Activated T-helper 2 cell treated with anti-CD3 and anti-CD28 coated beads, Interferon-gamma antibody, Interleukin-2, Interleukin-4, amounts not matched to agents 10 μg/mL and 5 μg/mL and 100 μg/mL, durations not matched to agents 14 hours and 24 hours and 36 hours (primary cell): ENCODE data around the gene FAN1. TPM values are rescaled to one million over a fixed set of nuclear protein-coding genes. Genes with fewer than 3 reads are reported as not detected.

Experiments used
- DNase-seq: peaks from one replicate; pipeline ENCODE4 v3.0.0; 2021; ENCODE audit warnings: low spot score
- H3K27ac Mint-ChIP-seq: one replicate; pipeline ENCODE4 v1.8.0; 2021; ENCODE audit warnings: mixed read lengths
- H3K27me3 Mint-ChIP-seq: one replicate; pipeline ENCODE4 v1.8.0; 2021; ENCODE audit warnings: low read depth, mixed read lengths
- H3K36me3 Mint-ChIP-seq: one replicate; pipeline ENCODE4 v1.8.0; 2021; ENCODE audit warnings: low read depth, mixed read lengths
- H3K4me1 Mint-ChIP-seq: one replicate; pipeline ENCODE4 v1.8.0; 2021; ENCODE audit warnings: low read depth, mixed read lengths
- H3K4me3 Mint-ChIP-seq: one replicate; pipeline ENCODE4 v1.8.0; 2021; ENCODE audit warnings: low read depth, mild to moderate bottlenecking, moderate library complexity, mixed read lengths
- H3K9me3 Mint-ChIP-seq: one replicate; pipeline ENCODE4 v1.8.0; 2021; ENCODE audit warnings: mixed read lengths
- intact Hi-C: fragments of 100-400 bp; cut with micrococcal nuclease; formaldehyde crosslinking; loops from one replicate; pipeline ENCODE4 v1.15.1; 2023
- total RNA-seq: library from RNA; stranded (reverse); gene quantifications from 2 replicates; pipeline ENCODE4 v1.2.3, GENCODE V29; 2022

FAN1 gene
- total RNA-seq, 1 donor from 2014 or later, result 20.9 TPM

GRCh38 chr15:30979457-30979856 is 75.7 kb downstream of the FAN1 start:
- Mint-ChIP-seq H3K36me3 (peaks cover 25% of the 10 kb centered on the region), H3K4me3 (no peak overlapping the region), H3K4me1 (peaks cover 9% of the 10 kb centered on the region), H3K27ac (no peak overlapping the region), H3K27me3 (no peaks in the 10 kb centered on the region), H3K9me3 (no peaks in the 10 kb centered on the region)
- no peak for DNase-seq
- intact Hi-C loops, result no loop called here

GRCh38 chr15:30984118-30984517 is 80.4 kb downstream of the FAN1 start:
- intact Hi-C loops, result no loop called here
- Mint-ChIP-seq H3K36me3 (peaks cover 38% of the 10 kb centered on the region), H3K27me3 (no peaks in the 10 kb centered on the region), H3K4me1 (peaks cover 22% of the 10 kb centered on the region), H3K9me3 (no peaks in the 10 kb centered on the region), H3K27ac (no peak overlapping the region), H3K4me3 (no peak overlapping the region)
- no peak for DNase-seq

- intact Hi-C loops, result no loop called here
- Mint-ChIP-seq H3K4me1 (peaks cover 19% of the 10 kb centered on the region), H3K27ac (no peak overlapping the region), H3K9me3 (no peaks in the 10 kb centered on the region), H3K27me3 (no peaks in the 10 kb centered on the region), H3K36me3 (peaks cover 33% of the 10 kb centered on the region), H3K4me3 (no peak overlapping the region)
- no peak for DNase-seq
Measured at GRCh38 chr15:30984542-30984941, 80.8 kb downstream of the FAN1 start.

DNA sequence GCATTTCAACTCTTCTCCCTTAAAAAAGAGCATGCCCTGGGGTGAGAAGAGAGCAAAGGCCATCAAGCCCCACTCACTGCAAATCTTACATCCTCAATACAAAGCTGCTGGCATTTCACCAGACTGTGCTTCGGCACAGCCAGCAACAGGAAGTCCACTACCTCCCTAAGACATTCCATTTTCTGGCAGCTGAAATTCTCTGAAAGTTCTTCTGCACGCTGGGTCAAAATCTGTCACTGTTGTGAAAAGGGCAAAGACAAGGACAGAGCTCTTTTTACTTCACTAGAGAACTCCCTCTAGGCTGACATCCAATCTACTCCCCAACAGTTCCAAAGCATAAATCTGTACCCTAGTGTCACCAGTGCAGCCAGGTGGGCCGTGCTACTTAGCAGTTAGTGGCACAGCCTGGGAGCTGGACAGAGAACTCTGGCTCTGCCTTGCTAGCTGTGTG is 81.4 kb downstream of the FAN1 start:
- Mint-ChIP-seq H3K4me3 (no peak overlapping the region), H3K4me1 (peaks cover 22% of the 10 kb centered on the region), H3K36me3 (peaks cover 32% of the 10 kb centered on the region), H3K27ac (no peak overlapping the region), H3K27me3 (no peaks in the 10 kb centered on the region), H3K9me3 (no peaks in the 10 kb centered on the region)
- intact Hi-C loops, result no loop called here
- DNase-seq, result no peak

DNA sequence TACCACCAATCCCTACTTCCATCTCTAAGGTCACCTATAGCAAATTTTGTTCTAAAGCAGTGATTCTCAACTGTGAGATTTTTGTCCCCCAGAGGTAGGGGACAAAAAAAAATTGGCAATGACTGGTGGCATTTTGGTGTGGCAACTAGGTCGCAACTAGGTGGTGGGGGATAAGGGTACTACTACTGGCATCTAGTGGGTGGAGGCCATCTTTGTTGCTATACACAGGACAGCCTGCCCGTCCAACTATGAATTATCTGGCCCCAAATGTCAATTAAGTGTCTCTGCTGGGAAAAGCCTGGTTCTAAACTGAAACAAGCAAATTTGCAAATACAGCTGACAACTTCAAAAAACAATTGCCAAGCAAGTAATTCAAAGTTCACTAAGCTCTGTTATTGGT is 86.3 kb downstream of the FAN1 start:
- Mint-ChIP-seq H3K27ac (peak overlapping the region; percentile 83), H3K27me3 (peaks cover 1% of the 10 kb centered on the region), H3K9me3 (no peaks in the 10 kb centered on the region), H3K4me1 (peaks cover 22% of the 10 kb centered on the region), H3K36me3 (peaks cover 18% of the 10 kb centered on the region), H3K4me3 (peak overlapping the region; percentile 90)
- intact Hi-C loops, result loop anchor here (2.0 to 10.0 kb wide), 4 partner anchors 88 to 495 kb away; partner anchors contain the start of genes FAN1 and KLF13
- DNase-seq, result no peak

GRCh38 chr15:30990446-30991254 is 86.9 kb downstream of the FAN1 start:
- intact Hi-C loops, result loop anchor here (2.0 to 10.0 kb wide), 4 partner anchors 88 to 494 kb away; partner anchors contain the start of genes FAN1 and KLF13
- Mint-ChIP-seq H3K9me3 (no peaks in the 10 kb centered on the region), H3K27ac (peak overlapping the region; percentile 83), H3K27me3 (peaks cover 3% of the 10 kb centered on the region), H3K4me1 (peaks cover 19% of the 10 kb centered on the region), H3K36me3 (peaks cover 15% of the 10 kb centered on the region), H3K4me3 (peak overlapping the region; percentile 90)
- DNase-seq, result no peak

DNA sequence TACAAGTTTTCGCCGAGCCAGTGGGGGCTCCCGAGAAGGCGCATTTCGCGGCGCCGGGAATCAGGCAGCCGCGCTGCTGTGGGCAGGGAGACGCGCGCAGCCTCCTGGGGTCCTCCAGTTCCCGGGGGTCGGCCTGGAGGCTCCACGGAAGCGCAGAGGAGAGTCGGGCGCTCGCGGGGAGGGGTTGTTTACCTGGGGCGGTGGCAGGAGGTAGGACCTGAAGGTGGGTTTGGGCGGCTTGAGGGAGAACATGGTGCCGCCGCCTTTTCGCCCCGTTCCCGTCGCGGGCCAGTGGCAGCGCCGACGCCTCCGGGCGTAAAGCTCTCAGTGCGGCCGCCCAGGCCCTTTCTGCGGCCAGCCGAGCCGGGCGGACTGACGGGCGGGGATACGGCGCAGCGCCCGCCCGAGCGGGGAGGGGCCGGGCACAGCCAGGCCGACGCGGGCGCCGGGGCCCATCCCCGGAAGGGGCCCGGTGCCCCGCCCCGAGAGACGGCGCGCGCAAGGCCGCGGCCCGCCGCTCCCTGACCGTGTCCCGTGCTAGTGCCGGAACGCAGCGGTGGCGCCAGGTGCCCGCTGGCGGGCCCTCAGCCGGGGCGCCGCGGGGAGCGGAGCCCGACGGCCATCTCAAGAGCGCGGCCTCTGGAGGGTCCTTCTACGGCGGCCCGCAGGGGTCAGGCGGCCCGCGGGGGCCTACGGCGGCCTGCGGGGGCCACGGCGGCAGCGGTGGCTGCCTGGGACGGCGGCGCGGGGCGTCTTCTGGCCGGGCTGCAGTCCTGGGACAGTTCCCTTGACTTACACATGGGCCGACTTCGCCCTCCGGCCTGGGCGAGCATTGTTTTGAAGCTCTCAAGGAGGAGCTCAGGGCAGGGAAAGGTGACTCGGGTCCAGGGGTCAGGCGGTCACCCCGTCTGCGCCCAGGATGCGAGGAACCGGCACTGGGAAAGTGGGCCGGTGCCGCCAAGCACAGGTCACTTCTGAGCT is 87.8 kb downstream of the FAN1 start, which contains the start of gene MTMR10:
MTMR10 (minus strand) TSS at position 374 of the 981 bp plus-strand sequence; CDS start at position 252, 122 bp downstream.
- Mint-ChIP-seq H3K27me3 (peaks cover 10% of the 10 kb centered on the region), H3K4me3 (peak within 1 kb of the TSS; percentile 90), H3K27ac (peak within 1 kb of the TSS; percentile 83), H3K4me1 (peaks cover 19% of the 10 kb centered on the region), H3K36me3 (peaks cover 13% of the 10 kb centered on the region), H3K9me3 (no peaks in the 10 kb centered on the region)
- intact Hi-C loops, result loop anchor here (2.0 to 10.0 kb wide), 4 partner anchors 89 to 493 kb away; partner anchors contain the start of genes FAN1 and KLF13
- peak; percentile 75 for DNase-seq

GRCh38 chr15:30992249-30992864 is 88.6 kb downstream of the FAN1 start:
- Mint-ChIP-seq H3K27me3 (peaks cover 11% of the 10 kb centered on the region), H3K4me1 (peaks cover 19% of the 10 kb centered on the region), H3K27ac (peak overlapping the region; percentile 69), H3K36me3 (peaks cover 10% of the 10 kb centered on the region), H3K9me3 (no peaks in the 10 kb centered on the region), H3K4me3 (peak overlapping the region; percentile 84)
- intact Hi-C loops, result loop anchor here (5.0 to 10.0 kb wide), 2 partner anchors 90 to 492 kb away; partner anchors contain the start of gene FAN1
- DNase-seq, result no peak

Other genes with a start within 250 kb of the FAN1 start
- gene MTMR10, start 87.7 kb downstream of the FAN1 start, total RNA-seq, result 12.2 and 14.1 TPM in 2 replicates
- gene TRPM1, start 197.8 kb downstream of the FAN1 start, total RNA-seq, result not detected in 2 replicates